ENCODE results near the gene RAB44. TPM values are rescaled to one million over a fixed set of nuclear protein-coding genes. Genes with fewer than 3 reads are reported as not detected.

RAB44 gene
- total and polyA plus RNA-seq, 2 of the 13 experiments (the other 11 are each of a cell fraction or from before 2014, with no cell fraction given): not detected

- ChIA-PET CTCF (ENCODE audit: low intra/inter-chr PET ratio, low total read pairs) (no interaction called here), POLR2A (no interaction called here)
- FAIRE-seq (no peak), DNase-seq (ENCODE audit: low spot score) (no peak), ATAC-seq (no peak)
- Histone ChIP-seq H3K9me3 (ENCODE audit: low read length) (no peaks in the 10 kb centered on the region), H3K27ac (ENCODE audit: extremely low read length, insufficient read depth, low read length) (no peak overlapping the region), H3K9ac (ENCODE audit: insufficient read depth, low read depth, low read length) (no peak overlapping the region), H3K27me3 (ENCODE audit: control insufficient read depth in 1 of 2, insufficient read depth in 2 of 2, low read length in 2 of 2) (peaks cover 17 to 88% of the 10 kb centered on the region in 2 experiments), H3K4me2 (ENCODE audit: low read depth, low read length) (no peak overlapping the region), H2AFZ (ENCODE audit: low read length) (no peak overlapping the region), H3K4me1 (ENCODE audit: insufficient read depth, low read length) (no peaks in the 10 kb centered on the region), H3K79me2 (ENCODE audit: insufficient read depth, low read length) (no peaks in the 10 kb centered on the region), H3K36me3 (replicated peaks in 1 of 2; ENCODE audit: control insufficient read depth in 1 of 2, insufficient read depth in 2 of 2, low read length in 2 of 2) (no peaks in the 10 kb centered on the region), H3K4me3 (replicated peaks in 1 of 3; ENCODE audit: insufficient read depth in 1 of 3, low read depth in 2 of 3, low read length in 3 of 3) (no peak overlapping the region), H4K20me1 (ENCODE audit: insufficient read depth, low read length) (no peaks in the 10 kb centered on the region)
- TF ChIP-seq ATM (IDR thresholded peaks at IDR 0.05; ENCODE audit: borderline replicate concordance) (no peak), JUND (CRISPR knock-in tag; IDR thresholded peaks at IDR 0.05) (no peak), SNAPC4 (CRISPR knock-in tag; IDR thresholded peaks at IDR 0.05) (no peak), PAWR (CRISPR knock-in tag; IDR thresholded peaks at IDR 0.05; ENCODE audit: borderline replicate concordance) (no peak), ZNF251 (CRISPR knock-in tag; IDR thresholded peaks at IDR 0.05) (no peak), KDM5B (CRISPR knock-in tag; IDR thresholded peaks at IDR 0.05; ENCODE audit: borderline replicate concordance) (no peak), ZNF230 (CRISPR knock-in tag; IDR thresholded peaks at IDR 0.05) (no peak), MAX (IDR thresholded peaks at IDR 0.05) (no peak)
- TF ChIP-seq, protein P1, sequence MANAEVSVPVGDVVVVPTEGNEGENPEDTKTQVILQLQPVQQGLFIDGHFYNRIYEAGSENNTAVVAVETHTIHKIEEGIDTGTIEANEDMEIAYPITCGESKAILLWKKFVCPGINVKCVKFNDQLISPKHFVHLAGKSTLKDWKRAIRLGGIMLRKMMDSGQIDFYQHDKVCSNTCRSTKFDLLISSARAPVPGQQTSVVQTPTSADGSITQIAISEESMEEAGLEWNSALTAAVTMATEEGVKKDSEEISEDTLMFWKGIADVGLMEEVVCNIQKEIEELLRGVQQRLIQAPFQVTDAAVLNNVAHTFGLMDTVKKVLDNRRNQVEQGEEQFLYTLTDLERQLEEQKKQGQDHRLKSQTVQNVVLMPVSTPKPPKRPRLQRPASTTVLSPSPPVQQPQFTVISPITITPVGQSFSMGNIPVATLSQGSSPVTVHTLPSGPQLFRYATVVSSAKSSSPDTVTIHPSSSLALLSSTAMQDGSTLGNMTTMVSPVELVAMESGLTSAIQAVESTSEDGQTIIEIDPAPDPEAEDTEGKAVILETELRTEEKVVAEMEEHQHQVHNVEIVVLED (CRISPR knock-in tag; IDR thresholded peaks at IDR 0.05; ENCODE audit: borderline replicate concordance): no peak
- no TSS peak for BruUV-seq (replicated peaks)
- intact Hi-C loops (cut with micrococcal nuclease; ENCODE audit: unreplicated experiment): no loop called here
- 48% methylated on average over 9 of the region's 11 CpGs for WGBS (ENCODE audit: low lambda C conversion rate)
- in situ Hi-C loops (cut with HindIII; ENCODE audit: extremely low pct_ligation_motif_present, low pct_unique_long_range_greater_than_20kb): no loop called here
These were observed 43.2 kb downstream of the RAB44 start for GRCh38 chr6:36740818-36741179.
